ENCODE data around the gene SPPL2C.

The SPPL2C gene

GRCh38 chr17:45823598-45823997 lies 21.1 kb upstream of the SPPL2C start:
- ATAC-seq (ENCODE audit: low read depth), result no peak
- no peaks in the 10 kb centered on the region for H3K4me1 ChIP-seq (ENCODE audit: insufficient read depth, poor library complexity, severe bottlenecking)
- no peak for DNase-seq (ENCODE audit: low spot score)
- H3K36me3 ChIP-seq (ENCODE audit: low read depth), result no peaks in the 10 kb centered on the region
- TF ChIP-seq CTCF (IDR thresholded peaks at IDR 0.05; ENCODE audit: poor library complexity, severe bottlenecking), result no peak
- H3K4me3 ChIP-seq (ENCODE audit: severe bottlenecking), result no peak overlapping the region
- H3K9me3 ChIP-seq (ENCODE audit: severe bottlenecking), result no peaks in the 10 kb centered on the region
- no peaks in the 10 kb centered on the region for H3K27me3 ChIP-seq (ENCODE audit: insufficient read depth, poor library complexity, severe bottlenecking)
- no peak overlapping the region for H3K27ac ChIP-seq (ENCODE audit: poor library complexity, severe bottlenecking)

- ATAC-seq (ENCODE audit: low read depth) (no peak), DNase-seq (ENCODE audit: low spot score) (no peak)
- no peaks in the 10 kb centered on the region for H3K36me3 ChIP-seq (ENCODE audit: low read depth)
- H3K9me3 ChIP-seq (ENCODE audit: severe bottlenecking), result no peaks in the 10 kb centered on the region
- no peaks in the 10 kb centered on the region for H3K27me3 ChIP-seq (ENCODE audit: insufficient read depth, poor library complexity, severe bottlenecking)
- no peak overlapping the region for H3K4me3 ChIP-seq (ENCODE audit: severe bottlenecking)
- H3K4me1 ChIP-seq (ENCODE audit: insufficient read depth, poor library complexity, severe bottlenecking), result no peaks in the 10 kb centered on the region
- no peak overlapping the region for H3K27ac ChIP-seq (ENCODE audit: poor library complexity, severe bottlenecking)
- no peak for TF ChIP-seq CTCF (IDR thresholded peaks at IDR 0.05; ENCODE audit: poor library complexity, severe bottlenecking)
Observed at GRCh38 chr17:45824475-45824874, 20.2 kb upstream of the SPPL2C start.

- H3K4me1 ChIP-seq (ENCODE audit: insufficient read depth, poor library complexity, severe bottlenecking), result no peaks in the 10 kb centered on the region
- ATAC-seq (ENCODE audit: low read depth) (no peak), DNase-seq (ENCODE audit: low spot score) (no peak)
Observed at GRCh38 chr17:45824901-45825492, 19.7 kb upstream of the SPPL2C start.

GRCh38 chr17:45825792-45826191 lies 18.9 kb upstream of the SPPL2C start:
- Histone ChIP-seq H3K27ac (ENCODE audit: poor library complexity, severe bottlenecking) (no peak overlapping the region), H3K36me3 (ENCODE audit: low read depth) (no peaks in the 10 kb centered on the region), H3K27me3 (ENCODE audit: insufficient read depth, poor library complexity, severe bottlenecking) (no peaks in the 10 kb centered on the region), H3K4me1 (ENCODE audit: insufficient read depth, poor library complexity, severe bottlenecking) (no peaks in the 10 kb centered on the region), H3K4me3 (ENCODE audit: severe bottlenecking) (no peak overlapping the region), H3K9me3 (ENCODE audit: severe bottlenecking) (no peaks in the 10 kb centered on the region)
- DNase-seq (ENCODE audit: low spot score) (no peak), ATAC-seq (ENCODE audit: low read depth) (no peak)
- TF ChIP-seq CTCF (IDR thresholded peaks at IDR 0.05; ENCODE audit: poor library complexity, severe bottlenecking), result no peak

More at GRCh38 chr17:45824901-45825492, 19.7 kb upstream of the SPPL2C start:
- H3K27ac ChIP-seq (ENCODE audit: poor library complexity, severe bottlenecking), result no peak overlapping the region
- H3K36me3 ChIP-seq (ENCODE audit: low read depth), result no peaks in the 10 kb centered on the region
- H3K9me3 ChIP-seq (ENCODE audit: severe bottlenecking), result no peaks in the 10 kb centered on the region
- H3K4me3 ChIP-seq (ENCODE audit: severe bottlenecking), result no peak overlapping the region
- TF ChIP-seq CTCF (IDR thresholded peaks at IDR 0.05; ENCODE audit: poor library complexity, severe bottlenecking), result no peak
- H3K27me3 ChIP-seq (ENCODE audit: insufficient read depth, poor library complexity, severe bottlenecking), result no peaks in the 10 kb centered on the region

GRCh38 chr17:45826919-45827588 lies 17.6 kb upstream of the SPPL2C start:
- Histone ChIP-seq H3K4me1 (ENCODE audit: insufficient read depth, poor library complexity, severe bottlenecking) (no peaks in the 10 kb centered on the region), H3K27me3 (ENCODE audit: insufficient read depth, poor library complexity, severe bottlenecking) (no peaks in the 10 kb centered on the region), H3K9me3 (ENCODE audit: severe bottlenecking) (no peaks in the 10 kb centered on the region), H3K27ac (ENCODE audit: poor library complexity, severe bottlenecking) (no peak overlapping the region), H3K36me3 (ENCODE audit: low read depth) (no peaks in the 10 kb centered on the region), H3K4me3 (ENCODE audit: severe bottlenecking) (no peak overlapping the region)
- ATAC-seq (ENCODE audit: low read depth) (no peak), DNase-seq (ENCODE audit: low spot score) (no peak)
- TF ChIP-seq CTCF (IDR thresholded peaks at IDR 0.05; ENCODE audit: poor library complexity, severe bottlenecking), result no peak
